SK-N-SH treated with all-trans-retinoic acid at 6 μM for 48 hours (cell line): ENCODE results near the gene ROBO1.

Experiments used
- ATAC-seq: fragments of 200-7000 bp; cut with Tn5 transposase; 3 replicates; pipeline ENCODE4 v1.9.1; 2020; ENCODE audit warnings: mild to moderate bottlenecking, moderate library complexity
- ARNTL ChIP-seq: fragments of 450-650 bp; formaldehyde crosslinking; IDR thresholded peaks from 2 replicates; pipeline ENCODE4 v1.5.0; 2020; ENCODE audit warnings: low read depth, mild to moderate bottlenecking, moderate library complexity, borderline replicate concordance
- BACH2 ChIP-seq: fragments of 250-450 bp; sonication (Bioruptor Pico); IDR thresholded peaks from 2 replicates; pipeline ENCODE4 v1.9.0; 2021; ENCODE audit warnings: mild to moderate bottlenecking, borderline replicate concordance
- CSDC2 ChIP-seq: fragments of 250-450 bp; sonication (Bioruptor Pico); IDR thresholded peaks from 2 replicates; pipeline ENCODE4 v1.5.0; 2020; ENCODE audit warnings: mild to moderate bottlenecking, moderate library complexity
- CSRNP3 ChIP-seq: fragments of 250-450 bp; sonication (Bioruptor Pico); IDR thresholded peaks from 2 replicates; pipeline ENCODE4 v1.5.1; 2021; ENCODE audit warnings: mild to moderate bottlenecking, moderate library complexity
- ESRRG ChIP-seq: fragments of 250-450 bp; sonication (Bioruptor Pico); IDR thresholded peaks from 2 replicates; pipeline ENCODE4 v1.6.1; 2021; ENCODE audit warnings: mild to moderate bottlenecking
- GLIS3 ChIP-seq: fragments of 250-450 bp; sonication (Bioruptor Pico); IDR thresholded peaks from 2 replicates; pipeline ENCODE4 v1.5.0; 2020; ENCODE audit warnings: mild to moderate bottlenecking, moderate library complexity
- ISL1 ChIP-seq: fragments of 250-450 bp; sonication (Bioruptor Pico); IDR thresholded peaks from 2 replicates; pipeline ENCODE4 v2.1.2; 2022; ENCODE audit warnings: mild to moderate bottlenecking, moderate library complexity
- OSR1 ChIP-seq: fragments of 250-450 bp; sonication (Bioruptor Pico); IDR thresholded peaks from 2 replicates; pipeline ENCODE4 v1.8.0; 2022; ENCODE audit warnings: moderate library complexity, mild to moderate bottlenecking, inconsistent platforms
- PATZ1 ChIP-seq: fragments of 250-450 bp; sonication (Bioruptor Pico); IDR thresholded peaks from 2 replicates; pipeline ENCODE4 v1.8.0; 2020; ENCODE audit warnings: mild to moderate bottlenecking, moderate library complexity, borderline replicate concordance
- POU6F1 ChIP-seq: fragments of 250-450 bp; sonication (Bioruptor Pico); IDR thresholded peaks from 2 replicates; pipeline ENCODE4 v1.8.0; 2021; ENCODE audit warnings: low read depth, mild to moderate bottlenecking, moderate library complexity, borderline replicate concordance
- PPARA ChIP-seq: fragments of 250-450 bp; sonication (Bioruptor Pico); IDR thresholded peaks from 2 replicates; pipeline ENCODE4 v1.5.0; 2020; ENCODE audit warnings: mild to moderate bottlenecking, borderline replicate concordance
- RARB ChIP-seq: fragments of 250-450 bp; sonication (Bioruptor Pico); IDR thresholded peaks from 2 replicates; pipeline ENCODE4 v1.8.0; 2021; ENCODE audit warnings: mild to moderate bottlenecking, moderate library complexity
- SNAI2 ChIP-seq: fragments of 250-450 bp; sonication (Bioruptor Pico); IDR thresholded peaks from 2 replicates; pipeline ENCODE4 v1.5.0; 2020; ENCODE audit warnings: mild to moderate bottlenecking, moderate library complexity
- TCF4 ChIP-seq: fragments of 250-450 bp; sonication (Bioruptor Pico); IDR thresholded peaks from 2 replicates; pipeline ENCODE4 v1.8.0; 2021; ENCODE audit warnings: mild to moderate bottlenecking, moderate library complexity, borderline replicate concordance
- TOX ChIP-seq: fragments of 250-450 bp; sonication (Bioruptor Pico); IDR thresholded peaks from 2 replicates; pipeline ENCODE4 v1.8.0; 2021; ENCODE audit warnings: mild to moderate bottlenecking, moderate library complexity, borderline replicate concordance
- TSHZ2 ChIP-seq: fragments of 250-450 bp; sonication (Bioruptor Pico); IDR thresholded peaks from 2 replicates; pipeline ENCODE4 v1.5.0; 2020; ENCODE audit warnings: mild to moderate bottlenecking, moderate library complexity
- ZC3H10 ChIP-seq: fragments of 250-450 bp; sonication (Bioruptor Pico); IDR thresholded peaks from 2 replicates; pipeline ENCODE4 v1.5.1; 2021; ENCODE audit warnings: mild to moderate bottlenecking, moderate library complexity
- ZFP3 ChIP-seq: fragments of 250-450 bp; sonication (Bioruptor Pico); IDR thresholded peaks from 2 replicates; pipeline ENCODE4 v1.5.0; 2020; ENCODE audit warnings: mild to moderate bottlenecking, moderate library complexity
- ZFP30 ChIP-seq: fragments of 450-650 bp; formaldehyde crosslinking; IDR thresholded peaks from 2 replicates; pipeline ENCODE4 v1.5.0; 2022; ENCODE audit warnings: mild to moderate bottlenecking, moderate library complexity
- ZNF565 ChIP-seq: fragments of 450-650 bp; formaldehyde crosslinking; conservative IDR thresholded peaks from 2 replicates; pipeline ENCODE4 v1.5.0; 2020; ENCODE audit warnings: low read depth, mild to moderate bottlenecking, moderate library complexity
- ZNF70 ChIP-seq: fragments of 450-650 bp; formaldehyde crosslinking; IDR thresholded peaks from 2 replicates; pipeline ENCODE4 v1.5.0; 2020; ENCODE audit warnings: mild to moderate bottlenecking, moderate library complexity
- ZNF8 ChIP-seq: fragments of 450-650 bp; formaldehyde crosslinking; IDR thresholded peaks from 2 replicates; pipeline ENCODE4 v1.5.0; 2020; ENCODE audit warnings: mild to moderate bottlenecking, moderate library complexity

The ROBO1 gene

GRCh38 chr3:79672731-79673130 is 95.1 kb downstream of the ROBO1 start (continued):
- TF ChIP-seq TSHZ2 (CRISPR knock-in tag): no peak
- no peak for TF ChIP-seq ZNF8 (CRISPR knock-in tag)
- no peak for TF ChIP-seq ZNF70 (CRISPR knock-in tag)
- TF ChIP-seq POU6F1 (CRISPR knock-in tag): no peak
- no peak for TF ChIP-seq PPARA (CRISPR knock-in tag)
- TF ChIP-seq TOX (CRISPR knock-in tag): no peak
- TF ChIP-seq CSDC2 (CRISPR knock-in tag): no peak

GRCh38 chr3:79672075-79672474 is 95.7 kb downstream of the ROBO1 start:
- no peak for ATAC-seq

GRCh38 chr3:79670178-79670577 is 97.6 kb downstream of the ROBO1 start:
- no peak for ATAC-seq
- no peak for TF ChIP-seq CSDC2 (CRISPR knock-in tag)
- no peak for TF ChIP-seq GLIS3 (CRISPR knock-in tag)
- TF ChIP-seq TOX (CRISPR knock-in tag): no peak
- no peak for TF ChIP-seq ZNF565
- TF ChIP-seq ZC3H10 (CRISPR knock-in tag): no peak
- TF ChIP-seq ZFP3: no peak
- no peak for TF ChIP-seq ZFP30 (CRISPR knock-in tag)
- TF ChIP-seq CSRNP3 (CRISPR knock-in tag): no peak
- no peak for TF ChIP-seq ARNTL (CRISPR knock-in tag)
- no peak for TF ChIP-seq TCF4 (CRISPR knock-in tag)
- TF ChIP-seq PATZ1 (CRISPR knock-in tag): no peak
- TF ChIP-seq ESRRG (CRISPR knock-in tag): no peak
- no peak for TF ChIP-seq BACH2 (CRISPR knock-in tag)
- no peak for TF ChIP-seq ISL1
- no peak for TF ChIP-seq ZNF8 (CRISPR knock-in tag)

More at GRCh38 chr3:79672075-79672474, 95.7 kb downstream of the ROBO1 start:
- TF ChIP-seq CSRNP3 (CRISPR knock-in tag): no peak

GRCh38 chr3:79664455-79664854 is 103.3 kb downstream of the ROBO1 start:
- ATAC-seq: no peak
- TF ChIP-seq ISL1: no peak
- no peak for TF ChIP-seq ZNF565
- no peak for TF ChIP-seq OSR1 (CRISPR knock-in tag)
- TF ChIP-seq ZFP30 (CRISPR knock-in tag): no peak
- TF ChIP-seq RARB: no peak
- no peak for TF ChIP-seq TOX (CRISPR knock-in tag)
- no peak for TF ChIP-seq SNAI2 (CRISPR knock-in tag)
- no peak for TF ChIP-seq CSRNP3 (CRISPR knock-in tag)
- no peak for TF ChIP-seq POU6F1 (CRISPR knock-in tag)
- TF ChIP-seq PATZ1 (CRISPR knock-in tag): no peak
